Measurements from ENCODE around the gene CACNA1E.

The CACNA1E gene

GRCh38 chr1:181675091-181675917 is 192.0 kb downstream of the CACNA1E start:
- Histone ChIP-seq H3K9me3 (ENCODE audit: insufficient read depth, low read depth, low read length) (no peaks in the 10 kb centered on the region), H4K20me1 (ENCODE audit: insufficient read depth, low read length, poor library complexity, severe bottlenecking) (no peaks in the 10 kb centered on the region), H3K4me1 (ENCODE audit: insufficient read depth, low read length, poor library complexity, severe bottlenecking) (no peaks in the 10 kb centered on the region)

GRCh38 chr1:181675918-181676190 is 192.5 kb downstream of the CACNA1E start:
- H4K20me1 ChIP-seq (ENCODE audit: insufficient read depth, low read length, poor library complexity, severe bottlenecking): no peaks in the 10 kb centered on the region
- H3K4me2 ChIP-seq (ENCODE audit: low read depth, low read length, poor library complexity, severe bottlenecking): no peak overlapping the region
- H3K9me2 ChIP-seq (replicated peaks; ENCODE audit: low read depth, low read length): no peaks in the 10 kb centered on the region
- no peak overlapping the region for H3K4me3 ChIP-seq (ENCODE audit: low read length, poor library complexity, severe bottlenecking)
- no peaks in the 10 kb centered on the region for H3K4me1 ChIP-seq (ENCODE audit: insufficient read depth, low read length, poor library complexity, severe bottlenecking)
- no peak for TF ChIP-seq CTCF (conservative IDR thresholded peaks at IDR 0.05; ENCODE audit: low read length)
- TF ChIP-seq EZH2phosphoT487 (IDR thresholded peaks at IDR 0.05; ENCODE audit: borderline replicate concordance): no peak
- no peaks in the 10 kb centered on the region for H3K79me2 ChIP-seq (ENCODE audit: insufficient read depth, low read length)
- H3K27me3 ChIP-seq (ENCODE audit: insufficient read depth, low read length, poor library complexity, severe bottlenecking): no peaks in the 10 kb centered on the region
- no peaks in the 10 kb centered on the region for H3F3A ChIP-seq (ENCODE audit: low read depth)
- H3K9me3 ChIP-seq (ENCODE audit: insufficient read depth, low read depth, low read length): no peaks in the 10 kb centered on the region
- H3K36me3 ChIP-seq (ENCODE audit: insufficient read depth, low read length): no peaks in the 10 kb centered on the region
- H3K9ac ChIP-seq (ENCODE audit: low read depth, low read length, poor library complexity, severe bottlenecking): no peak overlapping the region
- no peak overlapping the region for H2AFZ ChIP-seq (ENCODE audit: low read length)

More at GRCh38 chr1:181675091-181675917, 192.0 kb downstream of the CACNA1E start:
- H3K4me2 ChIP-seq (ENCODE audit: low read depth, low read length, poor library complexity, severe bottlenecking): no peak overlapping the region
- TF ChIP-seq EZH2phosphoT487 (IDR thresholded peaks at IDR 0.05; ENCODE audit: borderline replicate concordance) (no peak), CTCF (conservative IDR thresholded peaks at IDR 0.05; ENCODE audit: low read length) (no peak)
- no peak overlapping the region for H3K9ac ChIP-seq (ENCODE audit: low read depth, low read length, poor library complexity, severe bottlenecking)
- H3K79me2 ChIP-seq (ENCODE audit: insufficient read depth, low read length): no peaks in the 10 kb centered on the region
- H3K27me3 ChIP-seq (ENCODE audit: insufficient read depth, low read length, poor library complexity, severe bottlenecking): no peaks in the 10 kb centered on the region
- no peaks in the 10 kb centered on the region for H3F3A ChIP-seq (ENCODE audit: low read depth)
- H3K36me3 ChIP-seq (ENCODE audit: insufficient read depth, low read length): no peaks in the 10 kb centered on the region
- H3K4me3 ChIP-seq (ENCODE audit: low read length, poor library complexity, severe bottlenecking): no peak overlapping the region
- H2AFZ ChIP-seq (ENCODE audit: low read length): no peak overlapping the region
- H3K9me2 ChIP-seq (replicated peaks; ENCODE audit: low read depth, low read length): no peaks in the 10 kb centered on the region

DNA sequence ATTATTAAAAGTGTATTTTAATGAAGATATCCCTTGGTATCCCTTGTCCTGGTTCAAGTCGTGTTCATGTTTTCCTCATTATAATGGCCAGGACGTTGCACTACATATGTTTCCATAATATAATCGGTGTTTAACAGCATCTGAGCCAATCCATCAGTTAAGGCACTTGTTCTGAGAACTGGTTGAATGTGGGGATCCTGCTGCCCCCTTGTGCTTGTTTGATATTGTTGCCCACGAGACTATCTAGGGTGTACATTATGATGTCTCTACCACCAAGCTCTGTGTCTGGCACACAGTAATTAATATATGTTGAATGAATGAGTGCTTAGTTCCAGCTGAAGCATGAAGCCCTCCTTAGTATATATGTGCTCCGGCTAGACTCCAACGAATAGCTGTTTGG is 193.0 kb downstream of the CACNA1E start:
- H3K79me2 ChIP-seq (ENCODE audit: insufficient read depth, low read length): no peaks in the 10 kb centered on the region
- no peaks in the 10 kb centered on the region for H3K36me3 ChIP-seq (ENCODE audit: insufficient read depth, low read length)
- no peak overlapping the region for H2AFZ ChIP-seq (ENCODE audit: low read length)
- no peak for TF ChIP-seq EZH2phosphoT487 (IDR thresholded peaks at IDR 0.05; ENCODE audit: borderline replicate concordance)
- peak; percentile 63 for TF ChIP-seq CTCF (conservative IDR thresholded peaks at IDR 0.05; ENCODE audit: low read length)
- no peak overlapping the region for H3K9ac ChIP-seq (ENCODE audit: low read depth, low read length, poor library complexity, severe bottlenecking)
- H3K9me2 ChIP-seq (replicated peaks; ENCODE audit: low read depth, low read length): no peaks in the 10 kb centered on the region
- H3K9me3 ChIP-seq (ENCODE audit: insufficient read depth, low read depth, low read length): no peaks in the 10 kb centered on the region
- no peaks in the 10 kb centered on the region for H3K27me3 ChIP-seq (ENCODE audit: insufficient read depth, low read length, poor library complexity, severe bottlenecking)
- H3K4me1 ChIP-seq (ENCODE audit: insufficient read depth, low read length, poor library complexity, severe bottlenecking): no peaks in the 10 kb centered on the region
- H3K4me3 ChIP-seq (ENCODE audit: low read length, poor library complexity, severe bottlenecking): no peak overlapping the region
- no peak overlapping the region for H3K4me2 ChIP-seq (ENCODE audit: low read depth, low read length, poor library complexity, severe bottlenecking)
- no peaks in the 10 kb centered on the region for H4K20me1 ChIP-seq (ENCODE audit: insufficient read depth, low read length, poor library complexity, severe bottlenecking)
- H3F3A ChIP-seq (ENCODE audit: low read depth): no peaks in the 10 kb centered on the region

All from Loucy (cell line).